NCI-H2196 (cell line): Measurements from ENCODE around the gene TOMM70.
"Not testable (repeated sequence)": the region's sequence is repeated elsewhere in the genome, so short reads cannot be mapped to it uniquely, and the experiment has no call there.

ENCODE experiments used
- DNase-seq: peaks from one replicate; lab custom pipeline; 2025; ENCODE audit not compliant: unreplicated experiment; lab: John Stamatoyannopoulos, UW

The TOMM70 gene

DNA sequence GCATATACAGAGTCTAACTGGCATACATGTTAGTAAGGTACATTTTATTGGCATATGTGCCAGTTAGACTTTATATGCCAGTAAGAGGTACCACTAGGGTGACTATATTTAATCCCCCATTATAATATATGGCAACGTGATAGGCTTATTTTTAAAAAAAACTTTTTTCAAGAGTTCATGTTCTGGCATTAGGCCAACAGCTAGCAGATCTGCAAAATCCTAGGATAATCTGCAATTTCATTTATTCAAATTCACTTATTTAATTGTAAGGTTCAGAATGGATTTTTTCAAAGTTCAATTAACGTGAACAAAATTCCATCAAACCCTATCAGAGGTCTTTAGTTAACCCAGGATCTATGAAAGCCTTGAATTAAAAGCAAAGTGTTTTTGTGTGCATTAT is 34.5 kb downstream of the TOMM70 start:
- DNase-seq, result no peak

DNA sequence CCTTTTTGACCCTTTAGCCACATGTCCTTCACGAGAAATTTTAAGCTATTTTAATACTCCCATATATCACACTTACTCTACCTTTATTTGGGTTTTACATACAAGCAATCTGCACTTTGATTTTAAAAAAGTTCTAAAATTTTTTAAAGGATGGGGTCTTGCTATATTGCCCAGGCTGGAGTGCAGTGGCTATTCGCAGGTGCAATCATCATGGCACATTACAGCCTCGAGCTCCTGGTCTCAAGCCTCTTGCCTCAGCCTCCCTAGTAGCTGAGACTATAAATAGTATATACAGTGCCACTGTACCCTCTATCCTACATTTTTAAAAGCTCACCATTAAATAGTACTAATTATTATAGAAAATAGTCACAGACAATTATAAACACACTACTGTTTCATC is 36.5 kb downstream of the TOMM70 start:
- no peak for DNase-seq

DNA sequence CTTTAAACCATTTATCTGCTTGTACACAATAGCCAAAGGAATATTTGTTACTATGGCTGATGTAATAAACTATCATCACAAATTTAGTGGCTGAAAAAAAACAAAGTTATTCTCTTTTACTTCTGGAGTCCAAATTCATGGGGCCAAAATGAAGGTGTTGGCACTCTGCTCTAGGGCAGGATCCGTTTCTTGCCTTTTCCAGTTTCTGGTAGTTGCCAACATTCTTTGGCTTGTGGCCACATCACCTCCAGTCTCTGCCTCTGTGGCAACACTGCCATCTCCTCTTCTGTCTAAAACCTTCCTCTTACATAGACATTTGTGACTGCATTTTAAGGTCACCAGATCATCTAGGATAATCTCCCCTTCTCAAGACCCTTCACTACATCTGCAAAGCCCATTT is 39.0 kb downstream of the TOMM70 start:
- DNase-seq, result no peak

DNA sequence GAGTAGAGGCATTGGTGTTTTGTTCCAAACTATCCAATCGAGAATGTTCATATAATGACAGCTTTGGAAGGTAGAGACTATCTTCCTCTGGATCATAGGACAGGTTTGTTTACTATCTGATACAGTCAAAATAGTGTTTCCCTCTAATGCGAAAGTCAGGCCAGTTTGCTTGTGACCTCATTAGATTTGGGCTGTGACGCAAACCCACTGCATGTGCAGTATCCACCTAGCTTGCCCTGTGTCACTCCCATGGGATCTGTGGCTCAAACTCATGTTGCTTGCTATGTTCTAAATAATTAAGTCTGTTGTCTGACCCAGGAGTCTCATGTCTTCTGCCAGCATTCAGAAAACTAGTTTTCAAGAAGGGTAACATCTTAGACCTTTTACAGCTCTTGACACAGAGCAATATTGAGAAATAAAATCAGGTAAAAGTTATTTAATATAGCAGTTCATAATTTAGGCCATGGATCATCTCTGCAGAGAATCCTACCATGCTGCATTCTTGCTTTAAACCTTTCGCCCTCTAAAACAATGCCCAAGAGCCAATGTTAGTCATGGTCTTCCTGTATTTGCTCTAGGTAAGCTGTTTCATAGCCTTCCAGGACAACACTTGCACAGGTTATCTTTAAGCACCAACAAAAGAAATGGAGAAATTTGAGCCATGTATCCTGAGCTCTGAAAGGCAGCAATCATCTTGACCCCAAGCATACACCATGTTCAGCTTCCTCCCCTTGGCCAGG is 40.0 kb downstream of the TOMM70 start:
- no peak for DNase-seq

DNA sequence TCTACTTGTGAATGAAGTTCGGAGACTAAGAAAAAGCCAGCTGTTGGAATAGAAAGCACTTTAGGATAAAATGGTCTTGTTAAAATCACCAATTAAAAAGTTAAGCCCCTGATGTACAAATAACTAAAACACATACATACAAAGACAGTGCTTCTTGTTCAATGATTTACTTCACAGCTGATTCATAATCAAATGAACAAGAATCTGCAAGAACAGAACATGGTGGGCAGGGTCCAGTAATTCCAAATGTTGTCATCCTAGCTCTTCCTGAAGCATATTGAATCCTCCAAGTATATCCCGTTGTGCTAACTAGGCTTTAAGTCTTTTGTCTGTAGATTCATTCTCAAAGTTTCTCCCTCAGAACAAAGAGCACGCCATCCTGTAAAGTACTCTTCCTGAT is 41.9 kb downstream of the TOMM70 start:
- DNase-seq, result no peak

DNA sequence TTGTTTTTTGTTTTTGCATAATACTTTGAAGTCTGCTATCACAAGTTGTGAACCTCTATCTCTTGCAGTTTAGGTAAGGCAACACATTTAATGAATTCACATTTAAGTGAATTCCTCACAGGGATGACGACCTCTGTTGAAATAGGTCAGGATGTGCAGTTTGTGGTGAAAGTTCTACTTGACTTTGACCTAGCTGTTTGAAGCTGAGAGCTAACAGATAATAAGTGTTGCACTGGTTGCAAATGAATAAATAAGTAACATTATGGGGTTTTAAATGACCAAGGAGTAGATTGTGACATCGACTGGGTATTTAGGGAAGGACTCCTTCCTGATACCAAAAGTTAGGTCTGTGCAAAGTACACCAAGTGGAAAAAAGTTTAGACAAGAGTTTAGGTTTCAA is 42.5 kb downstream of the TOMM70 start:
- no peak for DNase-seq

DNA sequence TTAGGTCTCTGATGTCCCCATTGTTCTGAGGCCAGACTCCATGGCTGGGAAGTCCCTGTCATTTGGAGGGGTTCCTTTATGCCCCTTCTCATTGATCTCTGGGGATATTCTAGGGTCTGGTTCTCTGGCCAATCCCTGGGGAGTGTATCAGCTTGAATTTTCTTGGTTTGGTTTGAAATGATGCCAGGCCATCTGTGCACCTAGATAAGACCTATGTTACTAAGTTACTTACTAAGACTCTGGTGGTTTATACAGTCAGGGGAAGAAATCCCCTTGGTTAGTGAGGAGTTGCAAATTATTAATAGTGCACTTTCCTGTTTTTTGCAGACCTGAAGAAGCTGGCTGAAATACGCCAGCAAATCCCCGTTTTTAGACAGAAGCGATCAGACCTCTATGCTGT is 46.0 kb downstream of the TOMM70 start:
- no peak for DNase-seq

DNA sequence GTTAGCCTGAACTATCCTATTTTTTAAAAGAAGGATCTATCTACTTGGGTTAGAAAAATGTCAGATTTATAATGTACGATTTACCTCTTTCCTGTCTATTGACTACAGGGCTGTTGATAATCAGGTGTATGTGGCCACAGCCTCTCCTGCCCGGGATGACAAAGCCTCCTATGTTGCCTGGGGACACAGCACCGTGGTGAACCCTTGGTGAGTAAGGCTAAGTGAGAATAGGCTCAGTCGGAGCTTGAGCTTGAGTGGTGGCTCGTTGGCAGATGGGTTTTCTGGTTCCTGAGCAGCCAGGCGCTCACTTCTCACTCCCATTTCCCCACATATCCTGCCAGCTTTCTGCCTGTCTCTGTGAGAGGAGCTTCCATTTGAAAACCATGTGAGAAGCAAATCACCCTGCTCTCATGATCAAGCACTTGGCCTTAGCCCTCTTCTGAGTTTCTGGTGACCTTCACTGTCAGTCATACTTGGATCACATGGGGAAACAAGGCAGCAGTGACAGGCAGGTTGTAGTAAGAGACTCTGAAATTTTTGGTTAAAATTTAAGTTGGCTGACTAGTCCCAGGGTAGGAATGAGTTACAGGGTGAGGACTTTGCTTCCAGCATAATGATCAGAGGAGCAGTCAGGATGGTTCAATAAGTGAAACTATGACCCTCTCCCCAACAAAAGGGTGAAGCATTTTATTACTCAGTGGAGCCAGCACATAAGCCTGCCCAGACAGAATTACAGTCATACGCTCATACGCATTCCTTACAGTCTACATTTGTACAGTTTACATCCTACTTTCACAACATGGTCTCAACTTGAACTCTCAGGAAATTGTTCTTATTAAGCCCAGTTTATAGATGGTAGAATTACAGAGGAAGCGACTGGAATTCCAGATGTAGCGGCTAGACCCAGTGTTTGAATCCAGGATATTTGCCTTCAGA is 48.3 kb downstream of the TOMM70 start:
- no peak for DNase-seq

DNA sequence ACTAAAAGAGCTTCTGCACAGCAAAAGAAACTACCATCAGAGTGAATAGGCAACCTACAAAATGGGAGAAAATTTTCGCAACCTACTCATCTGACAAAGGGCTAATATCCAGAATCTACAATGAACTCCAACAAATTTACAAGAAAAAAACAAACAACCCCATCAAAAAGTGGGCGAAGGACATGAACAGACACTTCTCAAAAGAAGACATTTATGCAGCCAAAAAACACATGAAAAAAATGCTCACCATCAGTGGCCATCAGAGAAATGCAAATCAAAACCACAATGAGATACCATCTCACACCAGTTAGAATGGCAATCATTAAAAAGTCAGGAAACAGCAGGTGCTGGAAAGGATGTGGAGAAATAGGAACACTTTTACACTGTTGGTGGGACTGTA is 49.1 kb downstream of the TOMM70 start:
- DNase-seq, result not testable (repeated sequence)

DNA sequence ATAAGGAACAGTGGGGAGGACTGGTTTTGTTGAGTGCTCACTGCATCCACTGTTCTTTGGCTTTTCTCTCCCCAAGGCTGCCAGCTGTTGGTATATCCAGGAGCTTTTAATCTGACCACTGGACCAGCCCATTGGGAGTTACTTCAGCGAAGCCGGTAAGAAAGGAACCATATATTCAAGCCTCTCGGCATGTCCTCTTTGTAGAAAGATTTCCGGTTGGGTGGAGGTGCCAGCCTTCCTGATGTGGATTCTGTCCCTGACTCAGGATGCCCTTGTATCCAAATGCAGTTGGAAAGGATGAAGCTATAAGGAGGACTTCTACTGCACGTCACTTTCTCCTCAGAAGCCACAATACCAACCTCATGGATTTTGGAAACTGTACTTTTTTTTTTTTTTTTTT is 52.2 kb downstream of the TOMM70 start:
- DNase-seq, result no peak

DNA sequence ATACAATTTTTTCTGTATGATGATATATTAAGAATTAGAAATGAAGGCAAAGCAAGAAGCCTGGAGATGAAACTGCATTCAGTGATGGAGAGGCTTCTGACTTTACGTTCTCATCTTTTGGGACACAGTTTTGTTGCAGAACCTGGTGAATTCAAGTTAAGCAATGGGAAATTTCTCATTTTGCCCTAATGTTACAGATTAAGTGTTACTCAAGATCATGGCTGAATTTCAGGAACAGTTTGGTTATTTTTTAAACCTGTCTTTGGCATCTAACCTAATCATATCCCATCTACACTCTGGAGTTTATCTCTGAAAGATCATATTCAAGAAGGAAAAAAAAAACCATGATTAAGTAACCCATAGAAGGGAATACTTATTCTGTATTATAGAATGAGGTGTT is 60.4 kb downstream of the TOMM70 start:
- no peak for DNase-seq

DNA sequence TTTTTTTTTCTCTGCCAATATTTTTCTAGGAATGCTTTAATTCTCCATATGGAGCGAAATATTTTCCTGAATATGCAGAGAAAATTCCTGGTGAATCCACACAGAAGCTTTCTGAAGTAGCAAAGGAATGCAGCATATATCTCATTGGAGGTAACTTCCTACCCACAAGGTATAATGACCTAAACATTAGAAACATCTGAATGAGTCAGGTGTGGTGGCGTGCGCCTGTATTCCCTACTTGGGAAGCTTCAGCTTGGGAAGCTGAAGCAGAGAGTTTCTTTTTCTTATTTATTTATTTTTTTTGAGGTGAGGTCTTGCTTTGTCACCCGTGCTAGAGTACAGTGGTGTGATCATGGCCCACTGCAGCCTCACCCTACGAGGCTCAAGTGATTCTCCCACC is 61.1 kb downstream of the TOMM70 start:
- no peak for DNase-seq

DNA sequence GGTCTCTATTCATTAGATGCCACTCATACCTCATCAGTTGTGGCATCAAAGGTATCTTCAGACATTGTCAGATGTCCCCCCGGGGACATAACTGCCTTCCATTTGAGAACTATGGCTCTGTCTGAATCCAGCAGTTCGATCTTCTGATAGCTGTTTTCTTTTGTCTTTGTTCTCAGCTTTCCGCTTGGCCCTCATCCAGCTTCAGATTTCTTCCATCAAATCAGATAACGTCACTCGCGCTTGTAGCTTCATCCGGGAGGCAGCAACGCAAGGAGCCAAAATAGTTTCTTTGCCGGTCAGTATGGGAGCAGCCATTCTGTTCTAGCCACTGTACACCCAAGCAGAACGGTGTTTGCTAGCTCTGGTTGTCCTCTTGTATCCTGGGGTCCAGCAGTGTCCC is 62.0 kb downstream of the TOMM70 start:
- no peak for DNase-seq

DNA sequence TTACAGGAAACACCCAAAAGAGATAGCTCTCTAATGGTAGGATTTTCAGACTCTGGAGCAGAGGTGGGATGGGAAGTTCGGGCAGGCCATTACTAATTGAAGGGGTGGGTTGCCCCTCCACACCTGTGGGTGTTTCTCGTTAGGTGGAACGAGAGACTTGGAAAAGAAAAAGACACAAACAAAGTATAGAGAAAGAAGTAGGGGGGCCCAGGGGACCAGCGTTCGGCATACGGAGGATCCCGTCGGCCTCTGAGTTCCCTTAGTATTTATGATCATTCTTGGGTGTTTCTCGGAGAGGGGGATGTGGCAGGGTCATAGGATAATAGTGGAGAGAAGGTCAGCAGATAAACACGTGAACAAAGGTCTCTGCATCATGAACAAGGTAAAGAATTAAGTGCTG is 64.7 kb downstream of the TOMM70 start:
- DNase-seq, result not testable (repeated sequence)

DNA sequence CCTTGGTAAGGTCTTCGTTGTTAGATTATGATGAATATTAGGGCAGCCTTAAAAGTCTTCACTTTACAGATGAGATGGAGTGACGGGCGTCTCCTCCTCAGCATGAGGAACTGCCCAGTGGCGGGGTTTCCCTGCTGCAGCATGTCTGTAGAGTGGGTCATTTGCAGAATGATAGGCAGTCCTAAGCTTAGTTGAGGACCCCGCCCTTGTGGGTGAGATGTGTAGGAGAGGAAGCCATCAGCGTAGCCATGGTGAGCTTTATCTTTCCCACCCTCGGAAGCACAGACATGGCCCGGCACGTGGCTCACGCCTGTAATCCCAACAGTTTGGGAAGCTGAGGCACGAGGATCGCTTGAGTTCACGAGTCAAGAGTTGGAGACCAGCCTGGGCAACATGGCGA is 65.5 kb downstream of the TOMM70 start:
- DNase-seq, result no peak

DNA sequence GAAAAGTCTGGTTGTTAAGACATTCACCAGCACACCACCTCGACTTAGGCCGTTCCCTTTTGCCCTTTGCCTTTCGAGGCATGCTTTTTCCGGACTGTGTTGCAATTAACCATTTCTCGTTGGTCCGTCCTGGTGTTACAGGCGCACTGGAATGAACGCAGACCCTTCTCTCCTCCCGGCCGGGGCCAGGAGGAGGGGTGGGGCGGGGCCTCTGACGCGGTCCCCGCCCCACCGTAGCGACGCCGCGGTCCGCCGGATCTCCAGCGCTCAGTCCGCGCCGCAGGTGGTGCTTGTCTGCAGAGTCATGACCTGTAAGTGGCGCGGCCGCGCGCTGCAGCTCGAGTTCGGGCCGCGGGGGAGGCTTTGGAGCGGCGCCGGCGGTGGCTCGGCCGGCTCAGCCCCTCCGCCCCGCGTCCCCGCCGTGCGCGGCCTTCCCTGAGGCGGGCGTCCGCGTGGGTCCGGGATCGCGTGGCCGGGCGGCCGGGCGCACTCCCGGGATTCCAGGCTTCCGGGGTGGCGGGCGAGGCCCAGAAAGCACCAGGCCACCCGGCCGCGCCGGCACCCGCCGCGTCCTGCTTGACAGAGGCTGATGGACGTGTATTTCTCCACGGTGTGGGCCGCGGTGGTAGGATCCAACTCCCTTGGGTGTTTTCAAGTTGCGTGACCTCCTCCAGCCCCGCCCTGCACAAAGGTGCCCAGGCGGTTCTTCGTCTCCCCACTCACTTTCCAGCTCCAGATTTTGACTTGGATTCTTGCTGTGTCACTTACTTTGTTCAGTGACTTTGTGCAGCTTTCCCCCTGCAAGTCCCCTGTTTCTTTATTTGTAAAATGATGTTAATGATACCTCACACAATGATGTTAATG is 66.2 kb downstream of the TOMM70 start, which contains the start of gene NIT2:
NIT2 (plus strand) TSS at position 270 of the 864 bp plus-strand sequence; CDS start at position 305, 35 bp downstream.
- peak; percentile 93 for DNase-seq

DNA sequence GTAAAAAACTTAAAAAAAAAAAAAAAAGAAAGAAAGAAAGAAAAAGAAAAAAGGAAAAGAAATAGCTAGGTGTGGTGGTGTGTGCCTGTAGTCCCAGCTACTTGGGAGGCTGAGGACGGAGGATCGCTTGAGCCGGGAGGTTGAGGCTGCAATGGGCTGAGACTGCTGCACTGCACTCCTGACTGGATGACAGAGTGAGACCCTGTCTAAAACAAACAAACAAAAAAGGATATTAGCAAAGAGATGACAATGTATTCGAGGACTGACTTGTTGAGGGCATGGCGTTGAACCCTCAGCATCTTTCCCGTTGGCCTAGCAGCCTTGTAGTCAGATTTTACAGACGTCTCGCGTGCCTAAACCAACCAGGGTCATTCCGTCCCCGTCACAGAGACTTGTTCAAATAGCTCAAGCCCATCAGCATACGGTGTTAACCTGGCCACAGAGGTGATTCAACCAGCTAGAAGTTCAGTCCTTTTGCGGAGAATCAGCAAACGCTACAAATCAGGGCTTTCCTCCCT is 66.9 kb downstream of the TOMM70 start:
- no peak for DNase-seq

DNA sequence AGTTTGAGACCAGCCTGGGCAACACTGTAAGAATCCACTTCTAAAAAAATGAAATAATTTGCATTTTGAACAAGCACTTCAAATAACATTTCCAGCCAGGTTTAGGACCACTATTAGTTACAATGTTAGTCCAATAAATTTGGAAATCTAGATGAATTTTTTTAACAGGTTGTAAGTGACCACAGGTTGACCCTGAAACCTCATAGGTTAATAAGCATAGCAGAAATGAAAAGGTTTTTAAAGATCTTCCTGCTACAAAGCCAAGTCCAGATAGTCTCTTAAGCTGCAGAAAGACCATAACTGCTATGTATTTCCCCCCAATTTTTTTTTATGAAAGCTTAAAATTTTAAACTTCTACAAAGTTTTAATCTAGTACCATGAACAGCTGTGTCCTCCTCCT is 67.8 kb downstream of the TOMM70 start:
- no peak for DNase-seq

DNA sequence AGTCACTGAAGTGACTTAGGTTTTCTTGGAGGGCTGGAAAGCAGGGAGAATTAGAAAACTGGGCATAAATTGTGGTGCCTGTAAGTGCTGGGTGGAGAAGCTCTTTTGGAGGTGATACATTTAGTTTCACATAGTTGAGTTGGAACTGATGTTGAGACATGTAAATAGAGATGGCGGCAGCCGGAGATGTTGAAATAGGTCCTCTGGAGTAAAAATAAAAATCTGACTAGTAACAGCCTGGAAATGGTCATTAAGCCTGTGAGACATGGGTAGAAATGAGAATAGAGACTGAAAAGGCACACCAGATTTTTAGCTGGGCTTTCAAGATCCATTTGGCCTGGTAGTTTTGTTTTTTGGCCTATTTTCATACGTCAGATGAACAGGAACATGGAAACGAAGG is 69.2 kb downstream of the TOMM70 start:
- no peak for DNase-seq

DNA sequence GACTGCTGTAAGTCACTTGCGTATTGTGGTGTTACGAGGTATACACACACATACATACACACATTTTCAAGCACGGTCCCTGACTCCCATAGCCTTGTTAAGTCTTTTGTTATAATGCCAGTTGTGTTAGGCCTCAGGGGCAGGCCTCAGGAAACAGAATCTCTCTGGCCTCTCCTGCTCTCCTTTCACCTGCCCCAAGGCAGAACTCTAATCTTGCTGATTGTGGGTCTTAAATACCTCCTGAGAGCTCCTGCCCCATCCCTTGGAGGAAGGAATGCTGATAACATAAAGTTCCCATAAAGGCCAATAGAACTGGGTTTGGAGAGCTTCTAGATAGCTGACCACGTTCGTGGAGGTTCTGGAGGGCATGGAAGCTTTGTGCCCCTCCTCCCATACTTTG is 70.2 kb downstream of the TOMM70 start:
- DNase-seq, result no peak
